ENCODE results near the gene TINCR.

The TINCR gene

DNA sequence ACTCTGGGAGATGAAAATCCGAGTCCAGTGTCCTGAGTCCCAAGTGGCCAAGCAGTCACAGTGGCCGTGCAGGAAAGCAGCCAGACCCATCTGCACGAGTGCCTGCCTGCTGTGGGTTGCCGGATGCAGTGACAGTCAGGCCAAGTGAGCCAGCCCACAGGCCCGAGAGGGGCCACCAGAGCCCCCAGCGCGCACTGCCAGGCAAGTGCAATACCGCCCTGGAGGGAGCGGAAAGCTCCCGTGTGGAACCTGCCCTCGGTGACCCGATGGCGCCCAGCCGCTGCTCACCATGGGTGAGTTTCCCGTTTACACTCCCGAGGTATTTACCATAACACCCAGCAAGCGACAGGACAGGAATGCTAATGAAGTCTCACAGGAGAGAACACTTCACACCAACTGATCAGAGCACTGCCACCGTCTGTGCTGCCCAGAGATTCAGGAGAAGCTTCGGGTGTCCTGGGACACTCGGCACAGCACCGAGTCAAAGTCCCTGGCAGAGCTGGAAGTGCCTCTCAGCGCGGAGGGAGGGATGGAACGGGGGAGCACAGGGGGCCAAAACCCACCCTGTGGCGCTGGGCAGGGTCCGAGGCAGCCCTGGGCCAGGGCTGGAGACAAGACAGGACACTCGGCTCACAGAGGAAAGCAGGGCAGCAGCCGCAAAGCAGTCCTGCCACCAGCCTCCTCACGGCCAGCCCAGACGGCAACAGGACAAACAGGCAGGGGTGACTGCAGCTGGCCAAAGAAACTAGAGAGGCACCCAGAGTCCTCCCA lies 21.3 kb upstream of the TINCR start:
- DNase-seq, result no peak

DNA sequence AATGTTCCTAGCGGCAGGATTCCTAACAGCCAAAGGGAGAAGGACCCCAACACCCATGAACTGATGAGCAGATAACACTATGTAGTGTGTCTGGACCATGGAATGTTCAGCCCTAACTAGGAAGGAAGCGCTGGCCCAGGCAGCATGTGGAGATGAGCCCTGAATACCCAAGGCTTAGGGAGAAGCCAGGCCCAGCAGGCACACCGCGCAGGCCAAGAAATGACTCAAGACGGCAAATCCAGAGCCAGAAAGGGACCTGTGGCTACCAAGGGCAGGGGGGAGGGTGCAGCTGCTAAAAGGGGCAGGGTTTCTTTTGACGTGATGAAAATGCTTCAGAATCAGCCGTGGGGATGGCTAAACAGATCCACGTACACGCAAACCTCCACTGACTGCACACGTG lies 20.7 kb upstream of the TINCR start:
- DNase-seq, result no peak

DNA sequence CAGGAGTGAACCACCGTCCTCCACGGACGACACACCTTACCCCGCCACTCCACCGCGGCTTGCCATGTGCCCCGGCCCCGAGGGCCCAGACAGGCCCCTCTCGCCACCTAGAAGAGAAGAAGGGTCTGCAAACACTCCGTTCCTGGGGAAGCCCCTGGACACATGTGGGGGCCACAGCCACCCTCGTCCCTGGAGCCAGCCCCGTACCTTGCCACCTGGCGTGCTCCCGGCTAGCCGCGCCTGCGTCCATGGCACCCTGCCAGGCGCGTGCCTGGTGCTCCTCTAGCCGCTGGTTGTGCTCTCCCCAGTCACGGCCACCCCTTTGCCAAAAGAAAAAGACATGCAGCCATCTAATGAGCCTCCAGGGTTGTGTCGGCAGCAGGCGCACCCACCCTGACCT lies 19.9 kb upstream of the TINCR start:
- DNase-seq, result no peak

DNA sequence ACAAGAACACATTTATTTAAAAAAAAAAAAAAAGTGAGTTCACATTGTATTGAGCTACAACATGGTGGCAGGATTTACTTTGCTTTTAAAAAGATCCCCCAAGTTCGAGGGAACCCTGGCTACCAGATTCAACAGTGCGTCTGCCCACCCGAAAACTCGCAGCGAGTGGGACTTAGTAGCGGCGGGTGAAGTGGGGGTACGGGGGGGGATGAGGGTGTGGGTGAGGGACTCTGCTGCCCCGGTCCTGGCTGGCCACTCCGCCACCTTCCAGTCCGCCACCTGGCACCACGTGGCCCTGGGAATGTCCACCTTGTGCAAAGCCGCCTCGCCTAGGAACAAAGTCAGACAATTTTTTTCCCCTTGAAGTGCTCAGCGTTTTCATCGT lies 19.3 kb upstream of the TINCR start:
- DNase-seq, result no peak

DNA sequence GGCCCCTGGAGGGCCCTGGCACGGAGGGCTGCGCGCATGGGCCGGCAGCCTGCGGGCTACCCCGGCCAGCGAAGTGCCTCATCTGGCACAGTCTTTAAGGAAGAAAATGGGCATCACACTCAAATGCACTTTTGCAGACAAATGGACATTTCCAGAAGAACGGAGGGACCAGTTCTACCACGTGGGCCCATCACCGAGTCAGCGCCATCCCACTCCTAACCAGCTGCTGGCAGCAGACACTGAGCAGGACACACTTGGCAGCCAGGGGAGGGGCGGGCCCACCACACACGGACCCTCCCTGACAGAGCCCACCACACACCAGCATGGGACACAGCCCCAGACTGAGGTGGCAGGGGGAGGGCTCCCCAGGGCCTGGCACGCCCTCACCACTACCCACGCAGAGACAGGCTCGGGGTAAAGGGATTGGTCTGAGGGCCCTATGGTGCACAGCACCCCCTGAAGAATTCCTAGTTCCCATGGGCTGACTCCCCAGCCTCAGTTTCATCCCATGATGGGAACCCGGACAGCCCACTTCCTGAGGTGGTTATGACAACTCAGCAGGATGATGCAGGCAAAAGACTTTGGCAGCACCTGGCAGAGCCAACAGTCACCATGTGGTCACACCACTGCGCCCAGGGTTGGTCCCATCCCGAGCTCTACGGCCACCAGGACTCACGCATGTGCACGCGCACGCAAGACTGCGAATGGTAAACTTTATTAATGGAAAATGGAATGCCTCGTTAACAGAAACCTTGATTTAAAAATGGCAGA lies 18.7 kb upstream of the TINCR start:
- no peak for DNase-seq

DNA sequence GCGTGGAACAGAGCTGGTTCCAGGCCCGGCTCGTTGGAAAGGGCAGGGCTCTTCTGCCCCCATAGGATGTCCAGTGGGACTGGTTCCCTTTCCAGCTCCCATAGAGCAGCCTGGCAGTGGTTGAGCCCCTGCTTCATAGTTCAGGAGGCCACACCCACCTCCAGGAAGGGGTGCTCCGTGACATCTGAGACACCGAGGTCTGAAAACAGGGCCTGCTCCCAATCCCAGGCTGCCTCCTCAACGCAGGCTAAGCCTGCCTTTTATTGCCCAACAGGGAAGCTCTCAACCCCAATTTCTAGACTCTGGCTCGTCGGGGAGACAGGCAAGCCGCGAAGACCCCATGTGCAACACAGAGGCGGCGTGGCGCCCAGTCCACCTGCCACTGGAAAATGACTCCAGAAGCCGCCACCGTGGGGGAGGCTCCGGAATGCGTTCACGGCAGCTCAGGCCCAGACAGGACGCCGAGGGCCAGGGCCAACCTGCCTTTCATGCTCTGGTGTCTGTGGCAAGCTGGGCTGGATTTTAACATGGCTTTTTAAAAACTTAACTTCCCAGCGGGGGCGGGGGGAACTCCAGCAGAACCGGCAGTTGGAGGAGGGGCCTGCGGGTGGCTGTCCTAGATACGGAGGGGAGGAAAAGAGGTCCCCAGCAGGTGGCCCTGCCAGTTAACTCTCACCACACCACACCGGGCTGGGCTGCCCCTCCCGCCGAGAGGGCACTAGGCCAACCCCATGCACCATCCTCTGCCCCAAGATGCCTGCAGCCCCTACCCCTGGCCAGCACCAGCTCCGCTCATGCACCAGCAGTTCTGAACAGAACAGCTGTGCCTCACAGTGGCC lies 17.9 kb upstream of the TINCR start:
- DNase-seq, result peak; percentile 42

DNA sequence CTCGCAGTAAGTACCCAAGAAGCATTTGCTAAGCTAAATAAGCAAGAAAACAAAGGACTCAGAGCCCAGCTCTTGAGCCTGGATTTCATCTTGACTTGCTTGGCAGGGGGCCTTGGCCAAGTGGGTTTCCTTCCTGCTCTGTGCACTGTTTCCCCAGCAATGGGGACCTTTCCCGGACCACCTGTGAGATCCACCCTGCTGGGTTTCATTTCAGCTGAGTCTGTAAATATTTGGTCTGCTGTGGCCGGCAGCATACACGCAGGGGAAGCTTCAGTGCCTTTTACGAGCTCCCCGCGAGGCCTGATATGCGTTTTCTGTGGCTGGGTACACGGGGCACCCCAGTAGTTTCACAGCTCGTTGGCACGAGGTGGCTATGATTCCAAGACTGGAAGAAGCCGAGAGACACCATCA lies 12.4 kb upstream of the TINCR start:
- no peak for DNase-seq

DNA sequence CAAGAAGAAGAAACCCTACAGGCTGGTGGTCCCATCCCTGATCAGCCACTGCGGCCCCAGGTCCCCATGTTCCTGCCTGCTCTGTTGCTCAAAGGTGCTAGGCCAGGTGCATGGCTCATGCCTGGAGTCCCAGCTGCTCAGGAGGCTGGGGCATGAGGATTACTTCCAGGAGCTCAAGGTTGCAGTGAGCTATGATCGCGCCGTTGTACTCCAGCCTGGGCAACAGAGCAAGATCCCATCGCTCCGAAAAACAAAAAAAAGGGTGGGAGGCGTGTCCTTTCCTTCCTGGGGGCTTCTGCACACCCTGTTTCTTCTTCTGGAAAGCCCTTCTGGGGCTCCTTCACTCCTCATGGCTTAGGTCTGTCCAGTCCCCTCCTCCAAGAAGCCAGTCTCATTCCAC lies 11.9 kb upstream of the TINCR start:
- no peak for DNase-seq

DNA sequence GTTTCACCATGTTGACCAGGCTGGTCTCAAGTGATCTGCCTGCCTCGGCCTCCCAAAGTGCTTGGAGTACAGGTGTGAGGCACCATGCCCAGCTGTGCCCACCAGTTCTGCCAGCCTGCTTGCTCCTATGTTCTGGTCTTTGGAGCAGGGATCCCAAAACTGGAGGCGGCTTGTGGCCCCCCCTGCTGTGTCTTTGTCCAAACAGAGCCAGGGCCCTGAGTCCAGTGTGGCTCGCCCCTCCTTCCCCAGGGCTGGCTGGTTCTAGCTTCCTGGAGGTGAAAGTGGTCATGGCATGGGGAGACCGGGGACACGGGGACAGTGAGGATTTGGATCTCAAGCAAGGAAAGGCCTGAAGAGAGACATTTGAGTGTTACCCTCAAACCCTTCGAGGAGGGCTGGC lies 11.5 kb upstream of the TINCR start:
- no peak for DNase-seq

DNA sequence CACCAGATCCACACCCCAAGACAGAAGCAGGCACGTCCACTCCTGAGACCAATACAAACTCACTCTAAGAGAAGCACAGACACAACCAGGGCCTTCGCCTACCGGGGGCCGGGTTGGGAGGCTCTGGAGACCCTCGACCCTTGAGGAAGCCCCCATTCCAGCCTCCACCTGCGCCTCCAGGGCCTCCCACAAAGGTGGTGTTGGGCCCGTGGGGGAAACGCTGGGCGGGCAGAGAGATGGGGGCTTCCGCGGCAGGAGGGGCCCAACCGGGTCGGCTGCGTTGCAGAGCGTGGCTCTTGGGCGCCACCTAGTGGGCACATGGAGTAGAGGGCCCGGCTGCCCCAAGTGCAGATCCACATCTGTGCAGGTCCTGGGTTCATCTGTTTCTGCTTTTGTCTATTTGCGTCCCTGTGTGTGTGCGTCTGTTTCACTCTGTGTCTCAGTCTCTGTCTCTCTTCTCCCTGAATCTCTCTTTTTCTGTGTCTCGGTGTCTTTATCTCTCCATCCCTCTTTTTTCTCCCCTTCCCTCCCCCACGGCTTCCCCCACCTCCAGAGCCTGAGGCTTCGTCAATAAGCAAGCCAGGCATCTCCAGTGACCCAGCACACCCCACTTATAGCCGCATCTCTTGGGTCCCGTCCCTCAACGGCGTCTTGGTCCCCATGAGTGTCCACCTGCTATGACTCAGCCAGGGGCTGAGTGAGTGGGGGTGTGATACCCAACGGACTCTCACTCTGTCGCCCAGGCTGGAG lies 10.5 kb upstream of the TINCR start:
- DNase-seq, result peak; percentile 69

DNA sequence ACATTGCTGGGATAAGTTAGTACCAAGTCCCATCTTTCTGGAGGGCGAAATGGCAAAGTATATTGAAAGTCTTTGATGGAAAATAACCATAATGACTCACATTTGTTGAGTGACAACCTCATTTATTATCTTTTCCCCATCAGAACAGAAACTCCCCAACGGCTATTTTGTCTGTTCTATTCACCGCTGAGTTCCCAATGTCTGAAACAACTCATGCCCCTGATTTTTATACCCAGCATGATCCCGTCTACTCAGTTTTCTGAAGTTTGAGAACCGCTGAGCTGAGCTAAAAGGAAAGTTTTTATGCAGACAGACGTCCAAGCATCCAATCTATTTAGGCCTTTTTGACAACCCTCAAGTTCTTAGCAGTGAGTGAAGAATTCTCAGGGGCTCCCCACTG lies 7.8 kb upstream of the TINCR start:
- DNase-seq, result no peak

DNA sequence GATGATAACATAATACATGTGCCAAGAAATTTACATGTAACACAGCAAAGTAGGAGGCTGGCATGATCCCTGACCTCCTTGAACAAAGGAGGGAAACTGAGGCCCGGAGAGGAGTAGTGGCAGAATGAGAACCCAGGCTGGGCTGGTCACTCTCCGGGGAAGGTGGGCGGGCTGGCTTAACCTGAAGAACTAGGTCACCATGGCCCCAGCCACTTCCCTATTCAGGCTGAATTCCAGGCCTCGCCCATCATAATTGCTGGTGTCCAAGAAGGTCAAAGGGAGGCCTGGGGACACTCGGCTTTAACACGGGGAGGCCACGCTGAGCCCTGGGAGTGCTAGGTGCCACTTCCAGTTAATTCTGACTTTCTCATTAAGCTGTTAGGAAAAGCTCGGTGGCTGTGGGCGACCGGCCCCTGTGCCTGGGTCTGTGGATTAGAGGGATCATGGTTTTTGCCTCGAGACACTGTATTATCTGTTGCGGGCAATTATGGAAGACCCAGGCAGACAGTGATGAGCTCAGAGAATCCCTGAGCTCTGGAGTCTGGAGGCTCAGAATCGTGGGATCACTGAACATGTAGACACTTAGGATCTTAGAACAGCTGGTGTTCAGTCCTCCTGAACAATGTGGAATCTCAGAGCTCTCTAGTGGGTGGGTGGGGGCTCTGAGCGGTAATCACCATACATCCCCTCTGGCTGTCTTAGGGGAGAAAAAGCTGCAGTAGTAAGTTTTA lies 5.0 kb upstream of the TINCR start:
- no peak for DNase-seq

DNA sequence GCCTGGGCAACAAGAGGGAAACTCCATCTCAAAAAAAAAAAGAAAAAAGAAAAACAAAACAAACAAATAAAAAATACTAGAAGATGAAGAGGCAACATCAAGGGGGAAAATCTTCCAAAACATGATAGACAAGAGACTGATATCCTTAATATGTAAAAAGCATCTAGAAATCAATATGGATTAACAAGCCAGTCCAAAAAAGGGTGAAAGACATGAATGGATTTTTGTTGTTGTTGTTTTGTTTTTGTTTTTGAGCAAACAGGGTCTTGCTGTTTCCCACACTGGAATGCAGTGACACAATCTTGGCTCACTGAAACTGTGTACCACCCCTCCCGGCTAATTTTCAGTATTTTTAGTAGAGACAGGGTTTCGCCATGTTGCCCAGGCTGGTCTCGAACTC lies 4.0 kb upstream of the TINCR start:
- DNase-seq, result no peak

DNA sequence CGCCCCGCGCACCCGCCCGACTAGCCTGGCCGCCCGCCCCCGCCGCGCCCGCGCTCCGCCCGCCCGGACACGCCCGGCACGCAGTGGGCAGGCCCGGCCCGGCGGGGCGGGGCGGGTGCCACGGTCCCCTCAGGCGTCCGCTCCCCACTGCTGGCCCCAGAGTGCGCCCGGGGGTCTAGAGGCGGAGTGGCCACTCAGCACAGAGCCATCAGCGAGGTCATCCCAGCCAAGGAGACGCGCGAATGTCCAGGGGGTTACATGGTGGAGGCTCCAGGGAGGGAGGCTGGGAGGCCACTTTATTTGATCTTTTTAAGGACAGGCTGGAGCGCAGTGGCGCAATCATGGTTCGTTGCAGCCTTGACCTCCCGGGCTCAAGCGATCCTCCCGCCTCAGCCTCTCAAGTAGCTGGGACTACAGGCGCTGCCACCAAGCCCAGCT lies 236 bp upstream of the TINCR start:
- DNase-seq, result no peak

DNA sequence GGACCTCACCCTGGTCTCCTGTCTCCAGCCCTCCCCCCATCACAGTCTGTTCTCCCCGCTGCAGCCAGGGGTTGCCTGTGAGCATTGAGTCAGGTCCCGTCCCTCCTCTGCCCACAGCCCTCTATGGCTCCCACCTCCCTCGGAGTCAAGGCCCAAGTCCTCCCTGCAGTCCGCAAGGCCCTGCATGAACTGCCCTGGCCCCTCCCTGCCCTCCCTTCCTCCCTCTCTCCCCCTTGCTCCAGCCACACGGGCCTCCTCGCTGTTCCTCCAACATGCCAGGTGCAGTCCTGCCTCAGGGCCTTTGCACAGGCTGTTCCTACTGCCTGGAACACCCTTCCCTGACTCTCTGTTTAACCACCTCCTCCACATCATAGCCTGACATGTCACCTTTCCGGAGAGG lies 2.8 kb downstream of the TINCR start:
- no peak for DNase-seq

DNA sequence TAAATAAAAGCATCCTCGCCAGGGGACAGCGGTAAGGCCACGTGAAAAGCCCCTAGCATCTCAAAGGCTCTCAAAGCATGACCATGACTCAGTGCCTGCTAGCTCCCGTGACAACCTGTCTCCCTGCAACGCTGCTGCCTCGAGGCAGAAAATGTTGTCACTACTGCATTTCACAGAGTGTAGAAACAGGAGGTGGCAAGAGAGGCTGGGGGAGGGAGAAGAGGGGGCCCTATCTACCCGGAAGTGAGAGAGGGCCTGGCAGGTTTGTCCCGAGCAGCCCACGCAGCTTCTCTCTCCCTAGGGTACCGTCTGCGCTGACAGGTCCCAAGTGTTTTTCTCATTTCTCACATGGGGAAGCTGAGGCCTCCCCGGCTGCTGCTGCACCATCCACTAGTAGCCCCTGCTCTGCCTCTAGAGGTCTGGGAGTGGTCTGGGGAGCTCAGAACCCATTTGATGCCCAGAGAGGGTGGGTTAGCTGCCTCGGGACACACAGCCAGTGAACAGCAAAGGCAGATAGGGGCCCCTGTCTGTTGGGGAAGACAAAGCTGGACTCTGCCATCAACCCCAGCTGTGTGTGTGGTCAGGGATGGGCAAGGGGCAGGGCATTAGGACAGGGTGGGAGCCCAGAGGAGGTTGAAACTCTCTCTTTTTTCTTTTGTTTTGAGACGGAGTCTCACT lies 3.7 kb downstream of the TINCR start:
- no peak for DNase-seq

DNA sequence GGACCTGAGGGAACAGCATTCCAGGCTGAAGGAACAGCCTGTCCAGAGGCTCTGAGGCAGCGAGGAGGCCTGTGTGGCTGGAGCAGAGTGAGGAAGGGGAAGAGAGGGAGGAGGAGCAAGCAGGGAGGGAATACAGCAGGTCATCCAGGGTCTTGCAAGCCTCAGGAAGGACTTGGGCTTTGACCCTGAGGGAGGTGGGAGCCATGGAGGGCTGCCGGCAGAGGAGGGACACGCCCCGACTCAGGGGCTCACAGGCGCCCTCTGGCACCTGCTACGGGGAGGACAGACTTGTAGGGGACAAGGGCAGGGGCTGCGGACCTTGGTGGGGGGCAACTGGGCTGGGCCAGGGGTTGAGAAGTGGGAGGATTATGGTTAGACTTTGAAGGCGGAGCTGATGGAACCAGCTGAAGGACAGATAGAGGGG lies 4.7 kb downstream of the TINCR start:
- DNase-seq, result no peak

DNA sequence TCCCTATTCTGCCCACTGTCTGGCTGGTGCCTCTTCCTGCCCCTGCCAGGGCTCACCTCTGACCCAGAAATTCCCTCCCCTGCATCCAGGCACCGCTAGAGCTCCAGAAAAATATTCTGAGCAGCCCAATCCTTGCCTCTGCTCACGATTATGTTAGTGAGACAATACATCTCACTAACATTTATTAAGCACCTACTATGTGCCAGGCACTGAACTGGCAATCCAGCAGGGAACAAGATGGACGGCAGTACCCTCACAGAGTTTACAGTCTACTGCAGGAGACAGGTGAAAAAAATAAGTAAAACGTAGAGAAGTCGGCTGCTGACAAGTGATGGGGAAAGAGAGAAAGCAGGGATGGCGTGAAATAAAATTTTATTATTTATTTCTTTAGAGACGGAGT lies 5.5 kb downstream of the TINCR start:
- no peak for DNase-seq

DNA sequence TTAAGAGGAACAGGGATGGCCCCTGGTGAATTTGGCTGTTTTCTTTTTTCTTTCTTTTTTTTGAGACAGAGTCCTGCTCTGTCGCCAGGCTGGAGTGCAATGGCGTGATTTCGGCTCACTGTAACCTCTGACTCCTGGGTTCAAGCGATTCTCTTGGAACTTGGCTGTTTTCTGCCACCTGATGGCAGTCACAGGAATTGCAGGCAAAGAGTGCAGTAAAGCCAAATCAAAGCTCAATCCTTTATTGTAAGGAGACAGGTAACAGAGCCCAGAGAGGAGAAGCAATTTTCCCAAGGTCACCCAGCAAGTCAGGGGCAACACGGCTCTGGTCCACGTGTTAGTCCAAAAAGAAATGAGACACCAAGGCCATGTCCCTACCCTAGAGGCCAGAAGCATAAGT lies 6.2 kb downstream of the TINCR start:
- no peak for DNase-seq

DNA sequence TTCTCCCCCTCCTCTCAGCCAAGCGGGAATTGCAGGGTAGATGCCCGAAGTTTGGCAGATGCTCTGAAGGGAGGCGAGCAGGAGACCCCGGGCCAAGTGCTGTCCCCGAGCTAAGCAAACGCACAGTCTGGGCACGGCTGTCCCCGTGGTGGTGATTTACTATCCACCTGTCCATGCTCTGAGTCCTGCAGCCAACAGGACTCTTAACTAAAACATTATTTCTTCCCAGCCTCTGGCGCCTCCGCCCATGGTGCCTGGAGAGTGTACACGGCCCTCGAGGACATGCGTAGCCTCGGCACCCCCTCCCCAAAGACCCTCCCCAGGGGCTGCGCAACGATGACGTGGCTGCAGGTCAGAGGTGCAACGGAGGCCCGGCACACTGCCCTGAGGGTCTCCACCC lies 7.6 kb downstream of the TINCR start:
- DNase-seq, result no peak

DNA sequence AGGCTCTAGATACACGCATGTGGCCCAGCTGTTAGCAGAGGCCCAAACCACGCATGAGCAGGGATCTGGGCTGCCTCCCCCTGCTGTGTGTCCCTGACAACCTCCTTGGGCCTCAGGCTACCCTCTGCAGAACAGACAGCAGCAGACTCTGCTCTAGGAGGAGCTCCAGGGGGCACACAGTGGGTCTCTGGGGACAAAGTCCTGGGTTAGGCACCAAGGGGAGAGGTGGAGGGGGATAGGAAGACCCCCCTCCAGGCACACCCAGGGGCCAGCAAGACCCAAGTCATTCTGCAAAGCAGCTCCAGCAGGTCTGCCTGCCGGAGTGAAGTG lies 8.0 kb downstream of the TINCR start:
- DNase-seq, result no peak

DNA sequence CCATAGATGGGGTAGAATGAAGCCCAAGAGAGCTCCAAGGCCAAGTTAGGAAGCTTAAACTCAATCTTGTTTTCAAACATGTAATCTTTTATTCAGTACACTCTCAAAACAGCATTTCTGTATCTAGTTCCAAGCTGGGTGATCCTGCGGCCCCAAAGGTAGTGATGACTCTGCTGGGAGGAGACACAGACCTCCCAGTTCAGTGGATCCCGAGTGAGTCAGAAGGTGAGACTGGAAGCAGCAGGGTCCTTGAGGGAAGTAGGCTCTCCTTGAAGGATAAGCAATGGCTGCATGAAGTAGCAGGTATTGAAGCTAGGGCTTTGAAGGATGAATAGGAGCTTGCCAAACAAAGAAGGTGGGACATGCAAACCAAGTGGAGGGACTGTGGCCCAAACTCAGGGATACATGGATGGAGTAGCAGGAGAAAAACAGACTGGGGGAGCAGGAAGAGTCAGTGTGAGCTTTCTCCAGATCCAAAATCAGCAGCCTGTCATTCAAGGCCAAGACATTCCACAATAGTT lies 9.6 kb downstream of the TINCR start:
- no peak for DNase-seq
